BE2C (cell line): Measurements from ENCODE around the gene ATP5F1E.

Experiments used
- DNase-seq: peaks from one replicate; pipeline ENCODE4 v3.0.0-alpha.2; 2020
- H3K27me3 ChIP-seq: fragments of 250-450 bp; sonication (Bioruptor Pico); 2 replicates; pipeline ENCODE4 v1.5.1; 2020; ENCODE audit warnings: mild to moderate bottlenecking
- H3K36me3 ChIP-seq: fragments of 250-450 bp; sonication (Bioruptor Pico); 2 replicates; pipeline ENCODE4 v1.5.1; 2020; ENCODE audit warnings: mild to moderate bottlenecking
- H3K4me1 ChIP-seq: fragments of 250-450 bp; sonication (Bioruptor Pico); 2 replicates; pipeline ENCODE4 v1.5.1; 2020
- H3K4me3 ChIP-seq: 2 replicates; pipeline ENCODE4 v1.5.1; 2011; ENCODE audit warnings: low read depth, low read length
- H3K9me3 ChIP-seq: fragments of 250-450 bp; sonication (Bioruptor Pico); 2 replicates; pipeline ENCODE4 v1.5.1; 2020
- CTCF ChIP-seq: IDR thresholded peaks from 2 replicates; pipeline ENCODE4 v1.5.1; 2012; ENCODE audit warnings: mild to moderate bottlenecking, low read depth, low read length

Gene ATP5F1E

GRCh38 chr20:59026904-59027740 is 5.0 kb downstream of the ATP5F1E start:
- no peaks in the 10 kb centered on the region for H3K9me3 ChIP-seq
- peaks cover 2% of the 10 kb centered on the region; the same call in 1 of the 2 replicates for H3K4me1 ChIP-seq
- H3K27me3 ChIP-seq, result no peaks in the 10 kb centered on the region
- H3K4me3 ChIP-seq, result no peak overlapping the region
- H3K36me3 ChIP-seq, result peaks cover 83% of the 10 kb centered on the region
- DNase-seq, result no peak
- no peak for TF ChIP-seq CTCF

GRCh38 chr20:59025511-59025910 is 6.6 kb downstream of the ATP5F1E start:
- no peak for DNase-seq
- no peak for TF ChIP-seq CTCF
- peaks cover 76% of the 10 kb centered on the region for H3K36me3 ChIP-seq

GRCh38 chr20:59025086-59025485 is 7.0 kb downstream of the ATP5F1E start:
- Histone ChIP-seq H3K4me3 (no peak overlapping the region), H3K27me3 (no peaks in the 10 kb centered on the region), H3K9me3 (no peaks in the 10 kb centered on the region), H3K4me1 (peaks cover 6% of the 10 kb centered on the region; the same call in 1 of the 2 replicates), H3K36me3 (peaks cover 72% of the 10 kb centered on the region)
- TF ChIP-seq CTCF, result no peak
- DNase-seq, result no peak

More at GRCh38 chr20:59025511-59025910, 6.6 kb downstream of the ATP5F1E start:
- Histone ChIP-seq H3K9me3 (no peaks in the 10 kb centered on the region), H3K4me3 (no peak overlapping the region), H3K27me3 (no peaks in the 10 kb centered on the region), H3K4me1 (peaks cover 8% of the 10 kb centered on the region; the same call in 1 of the 2 replicates)

GRCh38 chr20:59024111-59024530 is 8.0 kb downstream of the ATP5F1E start:
- DNase-seq, result no peak
- Histone ChIP-seq H3K4me3 (no peak overlapping the region), H3K36me3 (peaks cover 62% of the 10 kb centered on the region), H3K27me3 (no peaks in the 10 kb centered on the region), H3K9me3 (no peaks in the 10 kb centered on the region), H3K4me1 (peaks cover 6% of the 10 kb centered on the region; the same call in 1 of the 2 replicates)
- no peak for TF ChIP-seq CTCF

- H3K9me3 ChIP-seq, result no peaks in the 10 kb centered on the region
- no peak overlapping the region for H3K4me3 ChIP-seq
- peaks cover 57% of the 10 kb centered on the region for H3K36me3 ChIP-seq
- H3K27me3 ChIP-seq, result no peaks in the 10 kb centered on the region
- no peak for DNase-seq
- H3K4me1 ChIP-seq, result peaks cover 6% of the 10 kb centered on the region; the same call in 1 of the 2 replicates
- TF ChIP-seq CTCF, result no peak
These were observed 8.5 kb downstream of the ATP5F1E start for GRCh38 chr20:59023616-59024015.

- H3K27me3 ChIP-seq, result no peaks in the 10 kb centered on the region
- DNase-seq, result no peak
- H3K4me1 ChIP-seq, result peaks cover 6% of the 10 kb centered on the region; the same call in 1 of the 2 replicates
- no peak overlapping the region for H3K4me3 ChIP-seq
- peaks cover 49% of the 10 kb centered on the region for H3K36me3 ChIP-seq
- H3K9me3 ChIP-seq, result no peaks in the 10 kb centered on the region
- TF ChIP-seq CTCF, result no peak
These were observed 9.4 kb downstream of the ATP5F1E start for GRCh38 chr20:59022754-59023153.
